Nephron (organoid): ENCODE data around the gene KDM4C.
"Not testable (repeated sequence)": the region's sequence is repeated elsewhere in the genome, so short reads cannot be mapped to it uniquely, and the experiment has no call there.

ENCODE experiments used
- H3K27ac Mint-ChIP-seq, 3 experiments: 2 replicates each; pipeline ENCODE4 v1.8.0; 2020; ENCODE audit warnings: mixed read lengths in 3 of 3, mild to moderate bottlenecking in 2 of 3, moderate library complexity in 1 of 3
- H3K27me3 Mint-ChIP-seq: 2 replicates; pipeline ENCODE4 v1.8.0; 2021; ENCODE audit warnings: low read depth, mild to moderate bottlenecking, moderate library complexity, mixed read lengths
- H3K36me3 Mint-ChIP-seq: 2 replicates; pipeline ENCODE4 v1.8.0; 2020; ENCODE audit warnings: low read depth, mixed read lengths
- H3K4me1 Mint-ChIP-seq: 2 replicates; pipeline ENCODE4 v1.8.0; 2020; ENCODE audit warnings: mixed read lengths
- H3K4me3 Mint-ChIP-seq, 3 experiments: 2 replicates each; pipeline ENCODE4 v1.8.0; 2020; ENCODE audit warnings: mild to moderate bottlenecking in 3 of 3, mixed read lengths in 3 of 3, moderate library complexity in 2 of 3
- H3K9me3 Mint-ChIP-seq: 2 replicates; pipeline ENCODE4 v1.8.0; 2020; ENCODE audit warnings: mixed read lengths
- TF ChIP-seq, protein P1 (sequence below), 3 experiments: fragments of 200-600 bp; sonication (generic); IDR thresholded peaks; one replicate each; pipeline ENCODE4 v1.5.0; 2021; ENCODE audit warnings: antibody characterized with exemption in 3 of 3; ENCODE audit not compliant: unreplicated experiment in 3 of 3

Gene KDM4C

DNA sequence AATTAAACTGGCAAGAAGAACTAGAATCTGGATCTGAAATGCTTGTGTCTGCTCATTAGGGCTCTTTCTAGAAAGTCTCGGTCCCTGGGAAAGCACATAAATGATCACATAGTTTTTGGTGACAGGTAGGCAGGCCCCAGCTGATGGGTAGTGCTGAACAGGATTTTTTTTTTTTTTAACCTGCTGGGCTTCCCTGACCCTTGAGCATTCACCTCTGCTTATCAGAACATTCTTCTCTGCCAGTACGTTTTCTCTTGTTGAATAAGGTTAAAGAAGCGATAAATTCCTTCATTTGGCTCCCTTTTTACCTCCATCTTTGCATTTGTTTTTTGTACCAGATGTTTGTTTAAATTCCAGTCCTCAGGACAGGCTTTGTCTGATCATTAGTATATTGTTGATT lies 8.8 kb downstream of the KDM4C start:
- H3K4me1 Mint-ChIP-seq, result no peaks in the 10 kb centered on the region
- peaks cover 5% of the 10 kb centered on the region for H3K36me3 Mint-ChIP-seq
- H3K9me3 Mint-ChIP-seq, result no peaks in the 10 kb centered on the region
- H3K27ac Mint-ChIP-seq, result no peak overlapping the region
- H3K4me3 Mint-ChIP-seq, result no peak overlapping the region
- H3K27me3 Mint-ChIP-seq, result no peaks in the 10 kb centered on the region
- TF ChIP-seq, protein P1, sequence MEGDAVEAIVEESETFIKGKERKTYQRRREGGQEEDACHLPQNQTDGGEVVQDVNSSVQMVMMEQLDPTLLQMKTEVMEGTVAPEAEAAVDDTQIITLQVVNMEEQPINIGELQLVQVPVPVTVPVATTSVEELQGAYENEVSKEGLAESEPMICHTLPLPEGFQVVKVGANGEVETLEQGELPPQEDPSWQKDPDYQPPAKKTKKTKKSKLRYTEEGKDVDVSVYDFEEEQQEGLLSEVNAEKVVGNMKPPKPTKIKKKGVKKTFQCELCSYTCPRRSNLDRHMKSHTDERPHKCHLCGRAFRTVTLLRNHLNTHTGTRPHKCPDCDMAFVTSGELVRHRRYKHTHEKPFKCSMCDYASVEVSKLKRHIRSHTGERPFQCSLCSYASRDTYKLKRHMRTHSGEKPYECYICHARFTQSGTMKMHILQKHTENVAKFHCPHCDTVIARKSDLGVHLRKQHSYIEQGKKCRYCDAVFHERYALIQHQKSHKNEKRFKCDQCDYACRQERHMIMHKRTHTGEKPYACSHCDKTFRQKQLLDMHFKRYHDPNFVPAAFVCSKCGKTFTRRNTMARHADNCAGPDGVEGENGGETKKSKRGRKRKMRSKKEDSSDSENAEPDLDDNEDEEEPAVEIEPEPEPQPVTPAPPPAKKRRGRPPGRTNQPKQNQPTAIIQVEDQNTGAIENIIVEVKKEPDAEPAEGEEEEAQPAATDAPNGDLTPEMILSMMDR (IDR thresholded peaks at IDR 0.05; ENCODE audit: unreplicated experiment in 3 of 3), result no peak

DNA sequence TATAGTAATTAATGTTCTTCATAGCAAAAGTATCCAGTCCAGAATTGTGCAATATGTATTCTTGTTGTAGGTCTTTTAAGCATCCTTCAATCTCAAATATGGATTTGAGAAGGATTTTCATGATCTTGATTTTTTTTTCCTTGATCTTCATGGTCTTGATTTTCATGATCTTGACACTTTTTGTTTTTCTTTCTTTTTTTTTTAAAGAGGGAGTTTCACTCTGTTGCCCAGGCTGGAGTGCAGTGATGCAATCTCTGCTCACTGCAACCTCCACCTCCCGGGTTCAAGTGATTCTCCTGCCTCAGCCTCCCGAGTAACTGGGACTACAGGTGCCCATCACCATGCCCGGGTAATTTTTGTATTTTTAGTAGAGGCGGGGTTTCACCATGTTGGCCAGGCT lies 10.8 kb downstream of the KDM4C start:
- H3K9me3 Mint-ChIP-seq, H3K36me3 Mint-ChIP-seq, H3K4me1 Mint-ChIP-seq, H3K27ac Mint-ChIP-seq, H3K4me3 Mint-ChIP-seq, H3K27me3 Mint-ChIP-seq: not testable (repeated sequence)

DNA sequence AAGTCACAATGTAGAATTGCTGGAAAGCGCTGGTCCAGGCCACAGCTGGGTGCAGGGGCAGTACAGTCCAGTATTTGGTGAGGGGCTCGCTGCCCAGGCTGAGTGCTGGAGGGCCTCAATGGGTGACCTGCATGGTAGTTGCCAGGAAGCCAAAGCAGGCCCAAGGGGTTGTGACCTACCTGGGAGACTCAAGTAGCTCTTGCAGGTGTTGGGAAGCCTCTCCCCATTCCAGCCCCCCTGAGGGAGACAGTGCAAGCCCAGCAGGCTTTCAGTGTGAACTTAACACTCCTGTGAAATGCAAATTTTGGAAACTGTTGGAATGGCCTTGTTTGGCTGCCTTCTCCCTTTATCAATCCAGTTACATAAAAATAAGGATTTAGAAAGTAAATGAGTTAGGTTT lies 13.9 kb downstream of the KDM4C start:
- TF ChIP-seq, protein P1 (IDR thresholded peaks at IDR 0.05; ENCODE audit: unreplicated experiment in 3 of 3), result no peak
- Mint-ChIP-seq H3K27me3 (no peaks in the 10 kb centered on the region), H3K9me3 (no peaks in the 10 kb centered on the region), H3K4me3 (no peak overlapping the region), H3K27ac (no peak overlapping the region), H3K36me3 (no peaks in the 10 kb centered on the region), H3K4me1 (no peaks in the 10 kb centered on the region)

DNA sequence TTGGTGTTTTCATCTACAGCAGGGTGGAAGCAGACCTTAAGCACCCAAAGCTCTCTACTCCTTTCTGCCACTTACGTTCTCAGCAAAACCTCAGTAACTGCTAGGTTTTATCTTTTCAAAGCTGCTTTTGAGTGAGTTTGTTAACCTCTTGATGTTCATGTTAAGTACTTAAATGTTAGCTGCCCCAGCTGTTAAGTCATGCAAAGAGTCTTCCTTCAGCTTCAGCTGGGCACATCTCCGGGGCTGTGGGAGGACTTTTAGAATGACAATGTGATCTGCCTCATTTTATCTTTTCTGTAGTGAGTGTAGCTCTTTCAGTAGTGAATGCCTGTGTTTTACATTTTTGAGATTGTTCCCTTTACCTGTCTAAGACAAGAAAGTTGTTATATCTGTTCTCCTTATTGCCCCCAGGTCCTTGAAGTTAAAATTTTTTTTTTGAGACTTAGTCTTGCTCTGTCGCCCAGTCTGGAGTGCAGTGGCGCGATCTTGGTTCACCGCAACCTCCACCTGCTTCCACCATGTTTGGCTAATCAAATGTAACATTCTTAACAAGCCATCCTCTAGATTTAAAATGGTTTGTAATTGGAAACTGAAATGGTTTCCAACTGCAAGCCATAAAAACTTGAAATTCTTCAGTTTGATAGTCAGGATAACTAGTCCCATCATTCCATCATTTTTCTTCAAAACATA lies 19.6 kb downstream of the KDM4C start:
- TF ChIP-seq, protein P1 (IDR thresholded peaks at IDR 0.05; ENCODE audit: unreplicated experiment in 3 of 3), result no peak
- Mint-ChIP-seq H3K4me1 (no peaks in the 10 kb centered on the region), H3K36me3 (no peaks in the 10 kb centered on the region), H3K27me3 (no peaks in the 10 kb centered on the region), H3K27ac (no peak overlapping the region), H3K9me3 (no peaks in the 10 kb centered on the region), H3K4me3 (no peak overlapping the region)

DNA sequence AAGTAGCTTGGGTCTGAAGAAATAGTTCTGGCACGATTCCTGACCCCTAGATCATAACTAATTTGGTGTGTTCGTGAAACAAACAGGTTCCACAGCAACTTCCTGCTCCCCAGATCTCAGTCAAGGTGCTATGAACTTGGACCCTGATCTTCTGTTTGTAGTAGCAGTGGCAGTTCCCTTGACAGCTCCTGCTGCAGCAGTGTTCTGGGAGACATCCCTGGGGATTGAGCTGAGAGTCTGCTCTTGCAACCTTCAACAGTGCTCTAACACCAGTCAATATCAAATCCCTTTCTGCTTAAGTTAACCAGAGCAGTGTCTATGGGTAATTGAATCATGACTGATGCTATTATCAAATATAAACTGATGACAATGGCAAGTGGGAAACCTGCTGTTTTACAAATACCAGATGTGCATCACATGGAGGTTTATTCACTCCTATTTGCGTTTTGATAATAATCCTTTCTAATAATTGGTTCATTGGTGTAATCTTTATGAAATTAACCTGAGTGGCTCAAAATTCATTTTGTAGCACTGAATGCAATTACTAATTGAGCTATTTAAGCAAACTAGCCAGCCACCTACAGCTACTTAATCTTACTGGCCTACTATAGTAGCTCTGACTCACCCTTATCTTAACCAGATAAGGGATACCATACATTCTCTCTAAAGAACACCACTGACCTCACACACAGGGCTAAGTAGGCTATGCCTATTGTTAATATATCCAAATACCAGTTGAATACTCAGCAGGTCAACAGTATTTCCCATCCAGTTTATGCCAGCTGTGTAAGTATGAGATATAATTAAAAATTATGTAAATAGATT lies 21.9 kb downstream of the KDM4C start:
- TF ChIP-seq, protein P1 (IDR thresholded peaks at IDR 0.05; ENCODE audit: unreplicated experiment in 3 of 3), result no peak
- H3K4me3 Mint-ChIP-seq, result no peak overlapping the region
- H3K9me3 Mint-ChIP-seq, result no peaks in the 10 kb centered on the region
- H3K4me1 Mint-ChIP-seq, result no peaks in the 10 kb centered on the region
- no peaks in the 10 kb centered on the region for H3K36me3 Mint-ChIP-seq
- no peak overlapping the region for H3K27ac Mint-ChIP-seq
- H3K27me3 Mint-ChIP-seq, result no peaks in the 10 kb centered on the region

DNA sequence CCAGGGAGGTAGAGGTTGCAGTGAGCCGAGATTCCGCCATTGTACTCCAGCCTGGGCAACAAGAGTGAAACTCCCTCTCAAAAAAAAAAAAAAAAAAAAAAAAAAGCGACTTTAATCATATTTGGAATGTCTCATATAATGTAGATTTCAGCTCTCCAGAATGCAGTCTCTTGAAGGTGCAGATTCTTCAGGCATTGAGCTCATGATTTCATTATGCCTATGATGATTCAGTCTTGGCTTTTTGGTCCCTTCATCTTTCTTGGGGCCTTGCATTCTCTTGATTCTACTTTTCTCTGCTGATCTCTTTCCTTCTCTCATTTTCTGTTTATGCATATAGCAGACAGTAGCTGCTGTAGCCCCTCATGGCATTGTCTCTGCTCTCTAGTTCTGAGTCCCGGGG lies 22.9 kb downstream of the KDM4C start:
- Mint-ChIP-seq H3K4me3 (no peak overlapping the region), H3K9me3 (no peaks in the 10 kb centered on the region), H3K27me3 (no peaks in the 10 kb centered on the region), H3K36me3 (no peaks in the 10 kb centered on the region), H3K27ac (no peak overlapping the region), H3K4me1 (no peaks in the 10 kb centered on the region)
- TF ChIP-seq, protein P1 (IDR thresholded peaks at IDR 0.05; ENCODE audit: unreplicated experiment in 3 of 3), result no peak
